AG04450 (cell line): ENCODE measurements around the gene ABHD4. TPM values are rescaled to one million over a fixed set of nuclear protein-coding genes. Genes with fewer than 3 reads are reported as not detected.
A peak's percentile ranks its signal among the peaks of the same experiment; 100 is the strongest.

Experiments used
- CTCF ChIA-PET: fragments of 300-600, 350-600 bp; formaldehyde crosslinking; extraction: SDS; loops from one replicate; lab custom pipeline; 2022; ENCODE audit warnings: antibody characterized with exemption, inconsistent platforms; lab: Charles Lee
- POLR2A ChIA-PET: fragments of 350-600 bp; formaldehyde crosslinking; extraction: SDS; loops from one replicate; lab custom pipeline; 2021; ENCODE audit warnings: antibody characterized with exemption, inconsistent platforms; lab: Yijun Ruan, JAX
- DNase-seq: peaks from one replicate; pipeline ENCODE4 v3.0.0-alpha.2; 2011; ENCODE audit warnings: low read depth, low spot score
- H3K27ac ChIP-seq: one replicate; pipeline ENCODE4 v1.5.1; 2012; ENCODE audit warnings: low read depth, low read length, control low read depth
- H3K27me3 ChIP-seq: one replicate; pipeline ENCODE4 v1.6.0; 2012; ENCODE audit warnings: low read length; ENCODE audit not compliant: control insufficient read depth, insufficient read depth
- H3K4me3 ChIP-seq: 2 replicates; pipeline ENCODE4 v1.5.1; 2011; ENCODE audit warnings: mild to moderate bottlenecking, low read depth, low read length, control low read depth
- H3K9me3 ChIP-seq: 2 replicates; pipeline ENCODE4 v1.5.1; 2012; ENCODE audit warnings: low read length; ENCODE audit not compliant: control insufficient read depth, insufficient read depth
- CTCF ChIP-seq: IDR thresholded peaks from 2 replicates; pipeline ENCODE4 v1.5.1; 2011; ENCODE audit warnings: low read depth, low read length, control low read depth, inconsistent platforms
- polyA plus RNA-seq: library from polyadenylated mRNA; depleted of rRNA; stranded (reverse); fragments of >200 nt; gene quantifications from 2 replicates; pipeline ENCODE4 v1.2.3, GENCODE V29; 2011

ABHD4 gene
- polyA plus RNA-seq, 1 experiment: 42.1 TPM

- no peaks in the 10 kb centered on the region for H3K27me3 ChIP-seq
- ChIA-PET POLR2A (no interaction called here), CTCF (interaction anchor here (0.6 to 1.1 kb wide), 5 partner anchors 10 to 342 kb away, joined by 3 to 6 read pairs (median 4); no protein-coding TSS in a partner anchor)
- H3K9me3 ChIP-seq: no peaks in the 10 kb centered on the region; the same call in 1 of the 2 replicates
- TF ChIP-seq CTCF: peak; percentile 18; the same call in 1 of the 2 replicates
- no peak for DNase-seq
- H3K4me3 ChIP-seq: no peak overlapping the region
- no peak overlapping the region for H3K27ac ChIP-seq
These were observed 39.7 kb upstream of the ABHD4 start for GRCh38 chr14:22558221-22558913.

- H3K9me3 ChIP-seq: no peaks in the 10 kb centered on the region; the same call in 1 of the 2 replicates
- H3K4me3 ChIP-seq: no peak overlapping the region
- no peak for DNase-seq
- ChIA-PET CTCF (interaction anchor here (1.0 to 3.5 kb wide), 5 partner anchors 12 to 368 kb away, joined by 3 to 46 read pairs (median 4); no protein-coding TSS in a partner anchor), POLR2A (no interaction called here)
- TF ChIP-seq CTCF: no peak
- no peaks in the 10 kb centered on the region for H3K27me3 ChIP-seq
- no peak overlapping the region for H3K27ac ChIP-seq
These were observed 39.1 kb upstream of the ABHD4 start for GRCh38 chr14:22559041-22559440.

- POLR2A ChIA-PET: interaction anchor here (1.1 kb wide), 1 partner anchor 367 kb away, joined by 4 read pairs; no protein-coding TSS in a partner anchor
- H3K27me3 ChIP-seq: no peaks in the 10 kb centered on the region
- no peak for DNase-seq
- no peaks in the 10 kb centered on the region for H3K9me3 ChIP-seq
- no peak overlapping the region for H3K4me3 ChIP-seq
- TF ChIP-seq CTCF: no peak
- CTCF ChIA-PET: interaction anchor here (0.6 to 3.5 kb wide), 12 partner anchors 8 to 339 kb away, joined by 3 to 46 read pairs (median 4); no protein-coding TSS in a partner anchor
- H3K27ac ChIP-seq: no peak overlapping the region
These were observed 37.3 kb upstream of the ABHD4 start for GRCh38 chr14:22560662-22561365.

- Histone ChIP-seq H3K27me3 (no peaks in the 10 kb centered on the region), H3K9me3 (no peaks in the 10 kb centered on the region), H3K27ac (no peak overlapping the region), H3K4me3 (no peak overlapping the region)
- ChIA-PET POLR2A (no interaction called here), CTCF (interaction anchor here (1.0 to 3.5 kb wide), 6 partner anchors 8 to 339 kb away, joined by 3 to 46 read pairs (median 6); no protein-coding TSS in a partner anchor)
- no peak for DNase-seq
- TF ChIP-seq CTCF: no peak
These were observed 36.8 kb upstream of the ABHD4 start for GRCh38 chr14:22561366-22561660.
